Breast epithelium (tissue), 3 donors: Measurements from ENCODE around the gene FERMT3.

Experiments
- CTCF ChIP-seq, 3 donors: fragments of 450-650 bp; IDR thresholded peaks; one replicate each; pipeline ENCODE4 v1.5.1; 2016 to 2017; ENCODE audit warnings: antibody characterized with exemption in 3 of 3, mild to moderate bottlenecking in 3 of 3, moderate library complexity in 3 of 3
- POLR2A ChIP-seq: fragments of 450-650 bp; IDR thresholded peaks from one replicate; pipeline ENCODE4 v1.6.1; 2016; ENCODE audit warnings: antibody characterized with exemption, mild to moderate bottlenecking, moderate library complexity
- POLR2AphosphoS5 ChIP-seq, 3 donors: sonication (generic); formaldehyde crosslinking; IDR thresholded peaks; one replicate each; pipeline ENCODE4 v1.6.1; 2017; ENCODE audit warnings: antibody characterized with exemption in 3 of 3

- TF ChIP-seq CTCF (IDR thresholded peaks at IDR 0.05): no peak
- no peak for TF ChIP-seq POLR2A
- TF ChIP-seq POLR2AphosphoS5 (IDR thresholded peaks at IDR 0.05): no peak
Observed at GRCh38 chr11:64260147-64260708, 53.7 kb downstream of the FERMT3 start.
